HL-60 (cell line): Measurements from ENCODE around the gene TRIM13.

ENCODE experiments used
- CTCF ChIP-seq: IDR thresholded peaks from one replicate; pipeline ENCODE4 v1.5.1; 2011; ENCODE audit warnings: low read length, control low read depth, inconsistent platforms; ENCODE audit not compliant: insufficient read depth
- GABPA ChIP-seq: IDR thresholded peaks from 2 replicates; pipeline ENCODE4 v1.6.1; 2012; ENCODE audit warnings: low read depth
- POLR2AphosphoS5 ChIP-seq: IDR thresholded peaks from 2 replicates; pipeline ENCODE4 v1.6.1; 2012; ENCODE audit warnings: low read depth
- REST ChIP-seq: IDR thresholded peaks from 2 replicates; pipeline ENCODE4 v1.6.1; 2012; ENCODE audit warnings: low read depth; ENCODE audit not compliant: insufficient replicate concordance
- SPI1 ChIP-seq: IDR thresholded peaks from 2 replicates; pipeline ENCODE4 v1.6.1; 2012; ENCODE audit warnings: low read depth, mild to moderate bottlenecking, borderline replicate concordance

- TF ChIP-seq REST (no peak), CTCF (no peak), POLR2AphosphoS5 (no peak), GABPA (no peak), SPI1 (no peak)
Observed at GRCh38 chr13:49998714-49999624, 2.1 kb downstream of the TRIM13 start.
